GM11168 (cell line): Measurements from ENCODE around the gene HDHD5.
"Not testable (repeated sequence)": the region's sequence is repeated elsewhere in the genome, so short reads cannot be mapped to it uniquely, and the experiment has no call there.

Source experiments
- in situ Hi-C: fragments of 300-500 bp; cut with MboI; formaldehyde crosslinking; loops from one replicate; pipeline ENCODE4 v1.12.0; 2022; ENCODE audit warnings: low sequenced_read_pairs; ENCODE audit not compliant: unreplicated experiment

Gene HDHD5

DNA sequence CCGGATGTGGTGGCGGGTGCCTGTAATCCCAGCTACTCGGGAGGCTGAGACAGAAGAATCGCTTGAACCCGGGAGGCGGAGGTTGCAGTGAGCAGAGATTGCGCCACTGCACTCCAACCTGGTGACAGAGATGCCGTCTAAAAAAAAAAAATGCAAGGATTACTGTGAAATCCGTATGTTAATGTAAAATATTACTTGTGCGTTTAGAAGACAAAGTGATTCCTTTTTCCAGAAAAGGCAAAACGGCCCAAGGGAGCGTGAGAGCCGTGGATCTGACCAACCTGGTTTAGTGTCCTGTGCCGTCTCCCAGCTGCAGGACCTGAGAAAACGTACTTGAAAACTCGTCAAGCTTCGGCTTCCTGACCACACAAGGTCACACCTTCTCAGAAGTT lies 905 bp downstream of the HDHD5 start:
- in situ Hi-C loops = no loop called here

DNA sequence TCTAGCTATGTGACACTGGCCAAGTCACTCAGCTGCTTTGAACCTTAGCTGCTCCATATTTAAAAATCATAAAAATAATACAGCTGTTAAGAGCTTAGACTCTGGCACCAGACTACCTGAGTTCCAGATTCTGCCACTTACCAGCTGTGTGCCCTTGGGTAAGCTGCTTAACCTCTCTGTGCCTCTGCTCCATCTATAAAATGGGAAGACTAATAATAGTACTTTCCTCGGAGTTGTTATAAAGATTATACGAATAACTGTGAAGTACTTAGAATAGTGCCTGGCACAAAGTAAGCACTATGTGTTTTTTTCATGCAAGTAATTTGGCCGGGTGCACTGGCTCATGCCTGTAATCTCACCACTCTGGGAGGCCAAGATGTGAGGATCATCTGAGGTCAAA lies 1.4 kb downstream of the HDHD5 start:
- in situ Hi-C loops = no loop called here

DNA sequence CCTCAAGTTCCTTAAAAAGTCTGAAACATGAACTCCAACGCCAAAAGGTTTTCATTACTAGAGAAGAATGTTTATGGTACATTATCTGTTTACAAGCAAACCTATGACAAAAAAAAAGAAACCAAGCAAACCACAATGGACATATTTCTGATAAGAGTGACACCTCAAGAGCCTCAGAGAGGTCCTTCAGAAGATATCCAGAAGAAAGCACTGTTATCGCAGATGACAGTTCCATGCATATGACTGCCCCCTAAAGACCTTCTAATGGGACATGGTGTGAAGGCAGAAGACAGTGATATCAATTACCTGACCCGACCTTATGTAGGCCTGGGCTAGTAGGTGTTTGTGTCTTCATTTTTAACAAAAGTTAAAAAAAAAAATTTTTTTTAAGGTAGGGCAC lies 3.1 kb downstream of the HDHD5 start:
- in situ Hi-C loops = no loop called here

DNA sequence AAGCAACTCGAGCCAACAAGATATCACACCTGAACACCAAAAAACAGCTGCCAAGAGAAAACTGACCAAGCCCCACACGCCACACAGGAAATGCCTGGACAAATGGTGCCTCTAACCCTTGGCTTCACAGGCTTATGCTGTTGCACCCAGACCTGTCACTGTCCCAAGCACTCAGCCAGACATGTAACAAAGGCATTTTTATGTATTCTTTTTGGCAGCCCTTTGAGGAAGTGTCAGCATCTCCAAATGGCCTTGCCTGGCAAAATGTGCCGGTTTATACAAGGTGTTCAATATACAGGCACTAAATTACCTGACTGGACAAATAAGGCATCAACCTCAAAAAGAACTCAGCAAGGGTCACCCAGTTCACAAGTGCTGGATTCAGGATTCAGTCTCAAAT lies 6.1 kb downstream of the HDHD5 start:
- in situ Hi-C loops = no loop called here

DNA sequence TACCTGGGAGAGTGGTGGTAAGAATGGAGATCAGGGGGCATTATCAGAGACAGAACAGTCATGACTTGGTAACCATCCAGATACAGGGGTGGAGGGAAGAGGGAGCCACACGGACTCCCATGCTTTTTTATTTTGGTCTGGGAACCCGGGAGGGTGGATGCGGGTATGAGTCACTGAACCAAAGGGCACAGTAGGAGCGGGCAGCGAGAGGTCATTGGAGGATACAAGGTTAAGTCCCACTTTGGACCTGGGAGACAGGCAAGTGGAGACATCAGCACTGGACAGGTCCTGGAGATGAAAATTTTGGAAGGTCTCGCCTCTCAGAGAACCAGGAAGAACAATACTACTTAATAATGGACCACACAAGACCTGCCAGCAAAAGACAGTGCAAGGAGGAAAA lies 6.7 kb downstream of the HDHD5 start:
- in situ Hi-C loops = no loop called here

DNA sequence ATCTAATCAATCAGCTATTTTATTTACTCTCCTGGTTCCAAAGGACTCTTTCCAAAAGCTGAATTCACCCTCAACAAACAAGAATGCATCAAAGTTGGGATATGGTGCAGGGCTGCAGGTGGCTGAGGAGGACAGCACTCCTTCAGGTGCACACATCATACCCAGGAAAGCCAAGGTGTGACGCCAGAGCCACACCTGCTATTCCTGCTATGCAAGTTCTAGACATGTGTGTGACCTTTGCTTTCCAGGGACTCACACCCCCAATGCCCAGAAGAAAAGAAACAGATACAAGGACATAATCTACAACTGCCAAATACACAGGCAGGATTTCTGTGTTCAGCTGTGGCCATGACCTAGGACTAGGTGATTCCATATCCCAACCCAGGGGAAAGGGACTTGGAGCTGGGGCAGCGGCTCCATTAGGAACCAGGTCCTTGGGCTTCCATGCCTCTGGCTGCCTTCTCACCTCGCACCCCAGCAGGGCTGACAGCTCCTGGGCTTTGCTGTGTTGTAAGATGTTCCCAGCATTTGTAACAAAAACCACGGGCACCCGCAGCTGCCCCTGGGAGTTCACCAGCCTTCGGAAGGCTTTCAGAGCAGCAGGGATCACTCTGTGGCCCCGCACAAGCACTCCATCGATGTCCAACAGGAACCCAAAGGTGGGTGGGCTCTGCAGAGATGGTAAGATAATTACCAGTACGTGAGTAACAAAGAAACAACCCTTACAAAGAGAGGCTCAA lies 9.8 kb downstream of the HDHD5 start:
- in situ Hi-C loops = no loop called here

DNA sequence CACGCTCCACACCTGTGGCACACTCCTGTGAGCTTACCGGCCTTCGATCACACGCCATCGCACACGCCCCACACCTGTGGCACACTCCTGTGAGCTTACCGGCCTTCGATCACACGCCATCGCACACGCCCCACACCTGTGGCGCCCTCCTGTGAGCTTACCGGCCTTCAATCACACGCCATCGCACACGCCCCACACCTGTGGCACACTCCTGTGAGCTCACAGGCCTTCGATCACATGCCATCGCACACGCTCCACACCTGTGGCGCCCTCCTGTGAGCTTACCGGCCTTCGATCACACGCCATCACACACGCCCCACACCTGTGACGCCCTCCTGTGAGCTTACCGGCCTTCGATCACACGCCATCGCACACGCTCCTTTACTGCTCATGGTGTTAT lies 11.6 kb downstream of the HDHD5 start:
- in situ Hi-C loops = not testable (repeated sequence)

DNA sequence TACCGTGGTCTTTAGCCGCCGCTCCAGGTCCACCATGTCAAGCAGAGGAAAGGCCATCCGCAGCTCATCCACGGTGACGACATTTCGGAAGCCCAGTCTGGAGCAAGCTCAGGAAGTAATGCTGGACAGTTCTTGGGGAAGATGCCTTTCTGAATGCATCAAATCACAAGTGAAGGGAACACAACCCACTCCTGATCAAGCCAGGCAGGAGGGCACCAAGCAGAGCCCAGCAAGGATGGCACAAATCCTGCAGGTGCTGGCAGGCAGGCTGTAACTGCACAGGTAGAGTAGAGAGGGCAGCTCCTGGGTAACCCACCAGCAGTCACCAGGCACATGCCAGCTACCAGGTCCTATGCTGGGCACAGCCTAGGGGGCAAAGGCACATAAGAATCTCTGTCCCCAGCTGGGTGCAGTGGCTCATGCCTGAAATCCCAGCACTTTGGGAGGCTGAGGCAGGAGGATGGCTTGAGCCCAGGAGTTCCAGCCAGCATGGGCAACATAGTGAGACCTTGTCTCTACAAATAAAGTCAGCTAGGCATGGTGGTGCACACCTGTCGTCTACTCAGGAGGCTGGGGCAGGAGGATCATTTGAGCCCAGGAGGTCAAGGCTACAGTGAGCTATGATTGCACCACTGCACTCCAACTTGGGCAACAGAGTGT lies 13.9 kb downstream of the HDHD5 start:
- in situ Hi-C loops = no loop called here

DNA sequence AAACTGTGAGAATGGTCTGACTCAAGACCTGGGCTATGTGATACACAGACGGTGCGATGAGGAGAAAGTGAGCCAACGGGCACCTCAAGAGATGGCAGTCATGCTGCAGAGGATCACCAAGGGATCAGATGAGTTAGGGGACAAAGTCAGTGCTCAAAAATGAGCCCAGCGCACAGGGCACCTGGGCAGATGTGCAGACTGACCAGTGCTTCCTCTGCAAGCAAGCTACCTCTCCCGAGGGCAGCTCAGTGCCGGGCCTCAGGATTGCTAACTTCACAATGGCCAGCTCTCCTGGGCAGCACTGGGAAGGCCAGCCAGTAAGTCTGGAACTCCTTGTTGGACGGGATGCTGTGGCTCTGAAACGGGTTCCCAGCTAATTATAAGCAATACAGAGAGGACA lies 15.3 kb downstream of the HDHD5 start:
- in situ Hi-C loops = no loop called here

DNA sequence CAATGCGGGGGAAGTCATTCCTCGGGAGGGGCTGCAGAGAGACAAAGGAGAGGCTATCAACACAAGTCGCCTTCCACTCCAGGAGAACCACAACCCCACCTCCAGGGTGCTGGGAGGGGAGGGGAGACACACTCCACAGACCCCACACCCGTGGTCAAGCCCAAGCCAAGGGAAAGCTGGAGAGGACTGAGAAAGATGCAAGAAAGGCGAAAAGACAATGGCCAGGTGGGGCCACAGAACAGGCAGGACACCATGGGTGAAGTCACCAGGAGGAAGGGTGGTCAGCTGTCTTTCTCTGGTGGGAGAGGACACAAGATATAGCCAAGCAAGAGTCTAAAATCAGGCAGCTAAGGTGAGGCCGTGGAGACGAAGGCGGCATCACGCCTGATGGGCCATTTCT lies 16.0 kb downstream of the HDHD5 start:
- in situ Hi-C loops = no loop called here

DNA sequence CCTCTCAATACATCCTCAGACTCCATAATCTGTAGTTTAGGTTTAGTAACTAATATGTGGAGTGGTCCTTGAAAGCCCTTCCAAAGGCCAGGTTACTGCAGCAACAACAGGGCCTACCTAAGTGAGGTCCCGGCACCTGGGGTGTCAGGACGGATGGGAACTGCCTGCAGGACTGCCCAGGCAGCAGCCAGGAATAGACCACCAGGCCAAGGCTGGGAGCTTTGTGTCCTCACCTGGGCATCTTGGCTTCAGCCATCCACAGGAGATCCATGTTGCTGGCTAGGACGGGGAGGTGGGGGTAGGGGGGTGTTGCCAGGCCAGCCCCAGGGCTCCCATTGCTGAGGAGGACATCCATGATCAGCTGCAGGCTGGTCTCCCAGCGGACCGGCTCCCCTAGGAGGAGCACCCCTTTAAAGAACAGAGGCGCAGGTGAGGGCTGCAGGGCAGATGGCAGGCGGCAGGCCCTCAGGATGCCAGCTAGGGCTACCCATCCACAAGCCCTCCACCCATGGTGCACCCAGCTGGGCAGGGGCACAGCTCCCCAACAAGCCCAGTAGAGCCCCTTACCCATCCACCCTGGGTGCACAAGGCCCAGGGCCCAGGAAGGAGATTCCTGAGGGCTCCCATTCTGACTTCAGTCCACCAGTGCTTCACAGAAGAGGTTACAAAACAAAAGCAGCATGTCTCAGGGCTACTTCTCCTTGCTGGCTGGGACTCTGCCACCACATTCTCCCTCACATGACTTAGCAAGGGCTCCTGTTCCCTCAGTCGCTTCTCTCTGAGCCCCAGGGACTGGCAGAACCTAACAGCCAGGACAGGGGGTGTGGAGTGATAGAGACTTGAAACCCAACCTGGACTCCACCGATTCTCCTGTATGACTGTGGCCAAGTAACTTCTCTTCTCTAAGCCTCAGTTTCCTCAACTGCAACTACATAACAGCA lies 18.0 kb downstream of the HDHD5 start:
- in situ Hi-C loops = no loop called here

DNA sequence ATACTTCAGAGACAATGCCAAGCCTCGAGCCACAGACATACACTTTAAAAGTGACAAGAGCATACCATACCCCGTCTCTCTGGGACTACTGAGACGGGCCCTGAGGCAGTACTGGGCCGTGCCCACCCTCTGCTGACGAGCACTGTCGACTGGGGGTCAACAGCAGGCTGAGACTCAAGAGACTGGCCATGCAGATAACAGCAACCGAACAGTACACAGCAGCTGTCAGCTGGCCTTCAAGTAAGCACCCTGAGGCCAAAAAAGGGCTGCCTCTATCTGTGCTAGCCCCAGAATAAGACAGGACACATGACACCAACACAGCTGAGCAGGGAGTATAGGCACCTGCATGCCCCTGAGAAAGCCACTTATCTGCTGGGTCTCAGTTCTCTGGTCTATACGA lies 19.1 kb downstream of the HDHD5 start:
- in situ Hi-C loops = no loop called here

DNA sequence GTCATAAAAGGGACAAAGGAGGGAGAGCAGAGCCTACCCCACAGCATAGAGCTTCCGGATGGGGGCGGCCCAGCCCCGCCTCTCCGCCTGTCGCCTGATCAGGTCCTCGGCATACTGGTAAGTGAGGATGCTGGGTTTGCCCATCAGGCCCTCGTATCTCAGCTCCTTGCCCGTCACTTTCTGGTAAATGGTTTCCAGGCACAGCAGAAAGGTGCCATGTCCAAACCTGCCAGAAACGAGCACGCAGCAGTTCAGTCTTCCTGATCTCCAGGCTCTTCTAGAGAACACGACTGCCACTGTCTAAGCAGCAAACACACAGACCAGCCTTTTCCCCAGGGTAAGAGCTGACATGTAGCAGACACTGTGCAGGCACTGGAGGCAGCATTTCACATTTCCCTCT lies 20.6 kb downstream of the HDHD5 start:
- in situ Hi-C loops = no loop called here

DNA sequence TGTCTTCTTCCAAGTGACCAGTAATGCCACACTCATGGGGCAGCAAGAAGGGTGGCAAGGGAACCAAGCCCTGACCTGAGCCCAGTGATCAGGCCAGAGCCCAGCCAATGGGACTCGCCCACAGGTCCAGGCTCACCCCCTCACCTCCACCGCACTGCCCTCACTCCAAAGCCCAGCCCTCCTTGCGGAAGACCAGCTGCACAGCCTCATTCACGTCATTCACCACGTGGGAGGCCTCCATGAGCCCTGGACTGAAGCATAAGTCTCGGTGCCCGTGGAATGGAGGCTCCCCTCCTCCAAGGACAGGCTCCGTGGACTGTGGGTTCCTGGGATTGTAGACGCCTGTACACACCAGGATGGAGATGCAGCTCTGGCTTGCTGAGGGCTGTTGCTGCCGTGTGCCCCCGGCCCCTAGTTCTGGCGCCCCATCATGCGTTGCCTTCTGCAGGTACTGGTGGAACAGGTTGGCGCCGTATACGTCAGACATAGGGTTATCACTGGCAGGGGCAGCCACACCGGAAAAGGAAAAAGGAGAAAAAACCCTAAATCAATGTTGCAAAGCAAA lies 21.1 kb downstream of the HDHD5 start:
- in situ Hi-C loops = no loop called here

DNA sequence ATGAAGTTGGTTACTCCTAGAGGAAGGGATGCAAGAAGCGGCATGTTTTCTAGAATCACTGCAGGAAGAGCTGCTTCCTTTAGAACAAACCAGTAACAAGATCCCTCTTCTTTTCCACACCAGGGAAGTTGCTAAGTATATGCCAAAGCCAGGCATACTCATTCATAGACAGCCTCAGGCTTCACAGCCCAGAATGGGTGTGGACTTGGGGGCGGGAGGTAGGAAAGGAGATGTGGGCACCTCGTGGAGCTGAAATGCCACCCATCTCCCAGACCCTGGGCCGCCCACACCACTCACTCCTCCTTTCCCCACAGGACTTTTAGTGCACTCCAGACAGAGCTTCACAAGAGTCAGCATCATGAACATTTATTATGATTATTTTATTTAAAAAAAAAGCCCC lies 21.9 kb downstream of the HDHD5 start:
- in situ Hi-C loops = no loop called here

DNA sequence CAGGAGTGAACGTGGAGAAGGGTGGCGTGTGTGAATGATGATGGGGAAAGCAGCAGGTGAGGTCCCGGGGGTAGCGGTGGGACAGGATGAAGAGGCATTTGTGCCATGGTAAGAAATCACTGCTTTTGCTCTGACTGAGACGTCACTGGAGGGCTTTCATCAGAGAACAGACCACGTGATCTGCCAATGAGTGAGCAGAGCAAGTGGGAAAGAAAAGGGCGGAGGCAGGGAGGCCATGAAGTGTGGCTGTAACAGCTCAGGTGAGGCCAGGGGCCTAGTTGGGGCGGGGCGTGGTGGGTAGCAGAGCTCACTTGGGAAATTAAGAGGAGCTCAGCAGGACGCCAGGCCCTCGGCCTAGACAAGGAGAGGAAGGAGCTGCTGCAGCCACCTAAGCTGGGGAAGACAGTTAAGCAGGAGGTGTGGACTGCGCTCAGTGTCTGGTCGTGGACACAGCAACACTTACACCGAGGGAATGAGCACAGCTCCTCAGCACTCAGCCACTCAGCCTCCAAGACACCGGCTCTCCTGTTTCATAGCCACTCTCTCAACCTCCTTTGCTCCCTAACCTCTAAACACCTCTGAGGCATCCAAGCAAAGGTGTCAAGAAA lies 23.8 kb downstream of the HDHD5 start:
- in situ Hi-C loops = no loop called here

DNA sequence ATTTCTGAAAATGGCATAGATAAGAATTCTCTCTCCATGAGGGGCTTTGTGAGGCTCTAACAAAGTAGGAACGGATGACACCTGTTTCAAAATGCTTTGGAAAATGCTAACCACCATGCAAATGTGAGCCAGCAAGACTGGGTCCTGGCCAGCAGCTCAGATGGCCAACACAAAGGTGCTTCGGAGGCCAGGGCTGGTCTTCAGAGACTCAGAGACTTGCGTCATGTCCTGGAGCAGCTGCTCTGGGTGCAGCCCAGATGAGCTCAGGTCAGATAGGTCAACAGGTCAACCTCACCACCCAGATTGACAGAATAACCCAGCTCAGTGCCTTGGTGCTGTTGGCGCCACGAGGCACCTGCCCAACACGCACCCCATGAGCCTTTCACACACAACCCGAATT lies 25.9 kb downstream of the HDHD5 start:
- in situ Hi-C loops = no loop called here

DNA sequence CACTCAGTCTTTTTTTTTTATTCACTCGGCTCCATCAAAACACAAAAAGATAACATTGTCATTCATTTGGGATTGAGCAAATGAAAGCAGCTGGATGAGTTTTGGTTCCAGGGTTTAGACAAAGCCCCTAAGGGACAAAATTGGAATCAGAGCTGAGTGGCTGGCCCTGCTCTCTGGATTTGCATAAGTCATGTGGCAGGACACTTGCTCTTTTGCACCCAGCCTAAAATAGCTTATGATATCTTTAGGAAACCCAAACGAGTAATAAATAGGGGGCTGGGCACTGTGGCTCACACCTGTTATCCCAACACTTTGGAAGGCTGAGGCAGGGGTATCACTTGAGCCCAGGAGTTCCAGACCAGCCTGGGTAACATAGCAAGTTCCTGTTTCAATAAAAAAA lies 27.0 kb downstream of the HDHD5 start:
- in situ Hi-C loops = no loop called here

DNA sequence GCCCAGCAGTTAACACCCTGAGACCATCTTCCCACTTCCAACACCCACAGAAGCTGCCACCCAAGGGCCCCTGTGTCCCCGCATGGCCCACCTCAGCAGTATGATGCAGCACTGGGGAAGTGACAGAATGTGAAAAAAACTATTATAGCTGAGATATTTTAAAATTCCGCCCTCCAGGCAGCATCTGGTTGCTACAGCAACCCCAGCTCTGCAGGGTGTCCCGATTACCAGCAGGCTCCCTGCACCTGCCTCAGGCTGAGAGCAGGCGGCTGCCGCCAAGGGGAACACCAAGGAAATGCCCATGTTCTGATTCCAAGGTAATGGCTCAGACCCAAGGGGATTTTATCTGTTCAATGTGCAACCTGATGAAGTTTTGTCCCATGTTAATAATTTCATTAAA lies 27.4 kb downstream of the HDHD5 start:
- in situ Hi-C loops = no loop called here

DNA sequence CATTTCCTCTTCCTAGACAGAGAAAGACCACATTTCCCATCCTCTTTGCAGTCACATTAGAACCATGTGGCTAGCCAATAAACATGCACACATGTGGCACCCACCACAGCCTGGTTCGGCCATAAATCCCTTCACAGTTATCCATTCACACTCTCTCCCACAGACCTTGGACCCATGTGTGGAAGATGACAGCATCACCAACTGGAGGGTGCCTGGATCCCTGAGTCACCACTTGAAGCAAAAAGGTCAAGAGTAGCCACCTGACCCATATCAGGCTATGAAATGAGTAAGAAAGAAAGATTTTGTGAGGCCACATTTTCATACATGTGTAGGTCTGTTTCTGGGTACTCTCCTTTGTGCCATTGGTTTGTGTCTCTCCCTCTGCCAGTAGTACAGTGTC lies 28.9 kb downstream of the HDHD5 start:
- in situ Hi-C loops = no loop called here
